Activated CD8-positive, alpha-beta T cell treated with anti-CD3 and anti-CD28 coated beads for 36 hours (primary cell): Measurements from ENCODE around the gene AP1G2. TPM values are rescaled to one million over a fixed set of nuclear protein-coding genes. Genes with fewer than 3 reads are reported as not detected.

ENCODE experiments used
- ATAC-seq: fragments of 200-7000 bp; cut with Tn5 transposase; one replicate; pipeline ENCODE4 v1.10.0; 2021; ENCODE audit warnings: mild to moderate bottlenecking, moderate library complexity
- CTCF ChIA-PET: fragments of 350-600 bp; sonication (Branson Sonifier 250); formaldehyde crosslinking; loops from one replicate; lab custom pipeline; 2021; ENCODE audit warnings: antibody characterized with exemption; lab: Charles Lee
- POLR2A ChIA-PET: fragments of 350-600 bp; sonication (Branson Sonifier 250); formaldehyde crosslinking; loops from one replicate; lab custom pipeline; 2021; ENCODE audit warnings: antibody characterized with exemption; lab: Charles Lee
- DNase-seq: peaks from one replicate; pipeline ENCODE4 v3.0.0-alpha.2; 2020
- H3K27ac Mint-ChIP-seq: one replicate; pipeline ENCODE4 v1.8.0; 2021; ENCODE audit warnings: mild to moderate bottlenecking, mixed read lengths
- H3K27me3 Mint-ChIP-seq: one replicate; pipeline ENCODE4 v1.8.0; 2021; ENCODE audit warnings: mixed read lengths
- H3K36me3 Mint-ChIP-seq: one replicate; pipeline ENCODE4 v1.8.0; 2021; ENCODE audit warnings: low read depth, mixed read lengths
- H3K4me1 Mint-ChIP-seq: one replicate; pipeline ENCODE4 v1.8.0; 2021; ENCODE audit warnings: low read depth, mixed read lengths
- H3K4me3 Mint-ChIP-seq: one replicate; pipeline ENCODE4 v1.8.0; 2021; ENCODE audit warnings: mild to moderate bottlenecking, moderate library complexity, mixed read lengths
- H3K9me3 Mint-ChIP-seq: one replicate; pipeline ENCODE4 v1.8.0; 2021; ENCODE audit warnings: mixed read lengths
- CTCF ChIP-seq: fragments of 200-600 bp; IDR thresholded peaks from one replicate; pipeline ENCODE4 v1.8.0; 2022; ENCODE audit warnings: antibody characterized with exemption, mild to moderate bottlenecking
- intact Hi-C: fragments of 100-400 bp; cut with micrococcal nuclease; formaldehyde crosslinking; loops from one replicate; pipeline ENCODE4 v1.10.0; 2022
- total RNA-seq, 2 experiments: library from RNA; stranded (reverse); gene quantifications; one replicate each; pipeline ENCODE4 v1.2.3, GENCODE V29; 2021

Gene AP1G2
- total RNA-seq, 2 experiments from 2014 or later, result 146 to 155 TPM

- ChIA-PET POLR2A (interaction anchor here (0.8 to 1.2 kb wide), 2 partner anchors 9 to 20 kb away, joined by 3 read pairs; no protein-coding TSS in a partner anchor), CTCF (interaction anchor here (1.4 to 4.6 kb wide), 2 partner anchors 14 to 29 kb away, joined by 9 to 25 read pairs; no protein-coding TSS in a partner anchor)
- DNase-seq (no peak), ATAC-seq (no peak)
- Mint-ChIP-seq H3K4me1 (peaks cover 20% of the 10 kb centered on the region), H3K4me3 (no peak overlapping the region), H3K36me3 (no peaks in the 10 kb centered on the region), H3K27ac (no peak overlapping the region), H3K9me3 (peaks cover 2% of the 10 kb centered on the region), H3K27me3 (no peaks in the 10 kb centered on the region)
- TF ChIP-seq CTCF, result no peak
- intact Hi-C loops, result no loop called here
These were observed 35.5 kb upstream of the AP1G2 start for GRCh38 chr14:23603103-23603502.

GRCh38 chr14:23602181-23603095 lies 34.8 kb upstream of the AP1G2 start:
- H3K27ac Mint-ChIP-seq, result no peak overlapping the region
- H3K36me3 Mint-ChIP-seq, result no peaks in the 10 kb centered on the region
- H3K9me3 Mint-ChIP-seq, result peaks cover 2% of the 10 kb centered on the region
- DNase-seq, result no peak
- intact Hi-C loops, result no loop called here
- ChIA-PET POLR2A (interaction anchor here (0.8 to 1.2 kb wide), 2 partner anchors 10 to 19 kb away, joined by 3 read pairs; no protein-coding TSS in a partner anchor), CTCF (interaction anchor here (0.8 to 4.6 kb wide), 5 partner anchors 9 to 30 kb away, joined by 3 to 25 read pairs (median 4); no protein-coding TSS in a partner anchor)
- H3K4me3 Mint-ChIP-seq, result no peak overlapping the region
- H3K27me3 Mint-ChIP-seq, result no peaks in the 10 kb centered on the region
- peaks cover 19% of the 10 kb centered on the region for H3K4me1 Mint-ChIP-seq
- no peak for ATAC-seq
- TF ChIP-seq CTCF, result no peak

- ATAC-seq (no peak), DNase-seq (no peak)
- H3K9me3 Mint-ChIP-seq, result peaks cover 2% of the 10 kb centered on the region
- H3K36me3 Mint-ChIP-seq, result no peaks in the 10 kb centered on the region
- TF ChIP-seq CTCF, result no peak
- no peak overlapping the region for H3K4me3 Mint-ChIP-seq
- CTCF ChIA-PET, result interaction anchor here (0.8 to 4.6 kb wide), 4 partner anchors 9 to 30 kb away, joined by 3 to 25 read pairs (median 4); no protein-coding TSS in a partner anchor
- peaks cover 14% of the 10 kb centered on the region for H3K4me1 Mint-ChIP-seq
- POLR2A ChIA-PET, result no interaction called here
- H3K27ac Mint-ChIP-seq, result no peak overlapping the region
- intact Hi-C loops, result no loop called here
- H3K27me3 Mint-ChIP-seq, result no peaks in the 10 kb centered on the region
These were observed 34.2 kb upstream of the AP1G2 start for GRCh38 chr14:23601845-23602180.

- H3K27ac Mint-ChIP-seq, result no peak overlapping the region
- no peaks in the 10 kb centered on the region for H3K27me3 Mint-ChIP-seq
- no peak for TF ChIP-seq CTCF
- DNase-seq (no peak), ATAC-seq (no peak)
- H3K9me3 Mint-ChIP-seq, result peaks cover 2% of the 10 kb centered on the region
- H3K4me3 Mint-ChIP-seq, result no peak overlapping the region
- H3K36me3 Mint-ChIP-seq, result no peaks in the 10 kb centered on the region
- ChIA-PET CTCF (interaction anchor here (1.0 to 4.6 kb wide), 3 partner anchors 9 to 31 kb away, joined by 3 to 25 read pairs (median 4); no protein-coding TSS in a partner anchor), POLR2A (no interaction called here)
- peaks cover 10% of the 10 kb centered on the region for H3K4me1 Mint-ChIP-seq
- intact Hi-C loops, result no loop called here
These were observed 33.8 kb upstream of the AP1G2 start for GRCh38 chr14:23601424-23601823.

GRCh38 chr14:23600806-23601205 lies 33.2 kb upstream of the AP1G2 start:
- TF ChIP-seq CTCF, result no peak
- Mint-ChIP-seq H3K4me3 (no peak overlapping the region), H3K27me3 (no peaks in the 10 kb centered on the region), H3K27ac (no peak overlapping the region), H3K9me3 (peaks cover 2% of the 10 kb centered on the region), H3K4me1 (peaks cover 5% of the 10 kb centered on the region), H3K36me3 (no peaks in the 10 kb centered on the region)
- ChIA-PET CTCF (interaction anchor here (1.6 to 4.6 kb wide), 3 partner anchors 8 to 31 kb away, joined by 4 to 25 read pairs (median 11); no protein-coding TSS in a partner anchor), POLR2A (no interaction called here)
- no peak for DNase-seq
- intact Hi-C loops, result no loop called here
- ATAC-seq, result no peak
